ENCODE results near the gene SNX22. TPM values are rescaled to one million over a fixed set of nuclear protein-coding genes. Genes with fewer than 3 reads are reported as not detected.

Gene SNX22
- total and polyA plus RNA-seq, 2 of the 8 experiments (the other 6 are each of a cell fraction or from before 2014, with no cell fraction given), result 4.9 TPM

GRCh38 chr15:64134345-64134829, 17.1 kb upstream of the SNX22 start (continued):
- no peak for TF ChIP-seq CHD2 (IDR thresholded peaks at IDR 0.05; ENCODE audit: low read length)
